GM23338 (cell line): ENCODE data around the gene TULP4. TPM values are rescaled to one million over a fixed set of nuclear protein-coding genes. Genes with fewer than 3 reads are reported as not detected.
"Not testable (repeated sequence)": the region's sequence is repeated elsewhere in the genome, so short reads cannot be mapped to it uniquely, and the experiment has no call there.

Experiments
- ATAC-seq: fragments of 200-7000 bp; cut with Tn5 transposase; 3 replicates; pipeline ENCODE4 v1.9.1; 2020
- DNase-seq: peaks from one replicate; pipeline ENCODE4 v3.0.0-alpha.2; 2015; ENCODE audit warnings: low spot score
- H2AFZ ChIP-seq: fragments of 200-600 bp; sonication (generic); 2 replicates; pipeline ENCODE4 v1.8.0; 2016; ENCODE audit warnings: antibody characterized with exemption, mild to moderate bottlenecking, moderate library complexity
- H3F3A ChIP-seq: fragments of 200-600 bp; sonication (generic); replicated peaks from 2 replicates; pipeline ENCODE4 v1.8.0; 2017; ENCODE audit warnings: antibody characterized with exemption, mixed run types, low read depth
- H3K27ac ChIP-seq: fragments of 200-600 bp; sonication (generic); 2 replicates; pipeline ENCODE4 v1.6.1; 2016; ENCODE audit warnings: low read depth
- H3K27me3 ChIP-seq: fragments of 200-600 bp; sonication (generic); 2 replicates; pipeline ENCODE4 v1.8.0; 2016; ENCODE audit warnings: mild to moderate bottlenecking, mixed run types, moderate library complexity; ENCODE audit not compliant: insufficient read depth
- H3K36me3 ChIP-seq: fragments of 200-600 bp; sonication (generic); 2 replicates; pipeline ENCODE4 v1.8.0; 2016; ENCODE audit warnings: mild to moderate bottlenecking; ENCODE audit not compliant: insufficient read depth
- H3K4me1 ChIP-seq: fragments of 200-600 bp; sonication (generic); 2 replicates; pipeline ENCODE4 v1.8.0; 2016; ENCODE audit warnings: mild to moderate bottlenecking, moderate library complexity; ENCODE audit not compliant: insufficient read depth
- H3K4me2 ChIP-seq: fragments of 200-600 bp; sonication (generic); 2 replicates; pipeline ENCODE4 v1.7.1; 2017; ENCODE audit warnings: mixed run types
- H3K4me3 ChIP-seq: fragments of 200-600 bp; sonication (generic); 2 replicates; pipeline ENCODE4 v1.6.1; 2016; ENCODE audit warnings: mixed run types
- H3K79me2 ChIP-seq: fragments of 200-600 bp; sonication (generic); replicated peaks from 2 replicates; pipeline ENCODE4 v1.8.0; 2017; ENCODE audit warnings: mild to moderate bottlenecking; ENCODE audit not compliant: insufficient read depth
- H3K9me2 ChIP-seq: fragments of 200-600 bp; sonication (generic); 2 replicates; pipeline ENCODE4 v1.8.0; 2017; ENCODE audit not compliant: insufficient read depth
- H4K20me1 ChIP-seq: fragments of 200-600 bp; sonication (generic); replicated peaks from 2 replicates; pipeline ENCODE4 v1.8.0; 2017; ENCODE audit warnings: mild to moderate bottlenecking; ENCODE audit not compliant: insufficient read depth
- H3K27ac Mint-ChIP-seq: 2 replicates; pipeline ENCODE4 v1.8.0; 2020; ENCODE audit warnings: inconsistent platforms, mild to moderate bottlenecking, moderate library complexity, mixed read lengths
- H3K27me3 Mint-ChIP-seq: 3 replicates; pipeline ENCODE4 v1.8.0; 2022; ENCODE audit warnings: low read depth, mild to moderate bottlenecking, moderate library complexity, mixed read lengths, inconsistent platforms; ENCODE audit not compliant: insufficient read depth, poor library complexity
- H3K36me3 Mint-ChIP-seq: 3 replicates; pipeline ENCODE4 v1.8.0; 2021; ENCODE audit warnings: low read depth, mild to moderate bottlenecking, inconsistent platforms, moderate library complexity, mixed read lengths
- H3K4me1 Mint-ChIP-seq: 3 replicates; pipeline ENCODE4 v1.8.0; 2020; ENCODE audit warnings: mild to moderate bottlenecking, inconsistent platforms, mixed read lengths
- H3K4me3 Mint-ChIP-seq: 3 replicates; pipeline ENCODE4 v1.8.0; 2021; ENCODE audit warnings: moderate library complexity, mild to moderate bottlenecking, inconsistent platforms, mixed read lengths
- H3K9me3 Mint-ChIP-seq: 3 replicates; pipeline ENCODE4 v1.8.0; 2020; ENCODE audit warnings: moderate library complexity, mild to moderate bottlenecking, inconsistent platforms, mixed read lengths
- CREB1 ChIP-seq: fragments of 250-450 bp; sonication (Bioruptor Pico); IDR thresholded peaks from 2 replicates; pipeline ENCODE4 v1.5.0; 2020; ENCODE audit warnings: low read depth, mild to moderate bottlenecking, moderate library complexity
- CTCF ChIP-seq, 2 experiments: fragments of 200-600 bp in 1 of 2; sonication (generic) in 1 of 2; conservative IDR thresholded peaks; 2 replicates each; pipeline versions ENCODE4 v1.5.1 to v1.6.1; 2016 to 2017; ENCODE audit warnings: antibody characterized with exemption in 2 of 2, low read depth in 2 of 2, mild to moderate bottlenecking in 2 of 2, moderate library complexity in 1 of 2
- NANOG ChIP-seq: IDR thresholded peaks from 2 replicates; pipeline ENCODE4 v1.6.1; 2016; ENCODE audit warnings: antibody characterized with exemption, borderline replicate concordance
- POLR2AphosphoS5 ChIP-seq: IDR thresholded peaks from 2 replicates; pipeline ENCODE4 v1.6.1; 2016; ENCODE audit warnings: antibody characterized with exemption, low read depth
- REST ChIP-seq: IDR thresholded peaks from one replicate; pipeline ENCODE4 v1.6.1; 2018; ENCODE audit warnings: antibody characterized with exemption; ENCODE audit not compliant: unreplicated experiment
- polyA plus RNA-seq: library from polyadenylated mRNA; unstranded; fragments of >200 nt; fragmentation: Nextera tagmentation; extraction: Ambion mirVana; gene quantifications from 2 replicates; pipeline ENCODE4 v1.2.1, GENCODE V29; 2016
- total RNA-seq: library from RNA; depleted of rRNA; stranded (reverse); fragments of >200 nt; shearing (Covaris generic); gene quantifications from 2 replicates; pipeline ENCODE4 v1.2.3, GENCODE V29; 2014

TULP4 gene
- total and polyA plus RNA-seq, 2 experiments from 2014 or later = 31.2 to 50.2 TPM

GRCh38 chr6:158467923-158468322 is 155.7 kb downstream of the TULP4 start:
- H3K9me3 Mint-ChIP-seq = peaks cover 32% of the 10 kb centered on the region
- no peak overlapping the region for H3K4me3 Mint-ChIP-seq
- Histone ChIP-seq H3K4me1 (peaks cover 37% of the 10 kb centered on the region), H3K27me3 (peaks cover 77% of the 10 kb centered on the region), H3F3A (no peaks in the 10 kb centered on the region; the same call in 1 of the 2 replicates), H3K79me2 (no peaks in the 10 kb centered on the region), H2AFZ (no peak overlapping the region), H3K4me2 (no peak overlapping the region), H4K20me1 (peaks cover 14% of the 10 kb centered on the region; the same call in 1 of the 2 replicates), H3K36me3 (no peaks in the 10 kb centered on the region), H3K4me3 (no peak overlapping the region), H3K9me2 (no peaks in the 10 kb centered on the region), H3K27ac (no peak overlapping the region)
- H3K27me3 Mint-ChIP-seq = peaks cover 67% of the 10 kb centered on the region
- DNase-seq (peak; percentile 73), ATAC-seq (peak; percentile 47)
- no peak overlapping the region for H3K27ac Mint-ChIP-seq
- TF ChIP-seq CREB1 (0 out of 2 replicates have a peak, but pooled peaks have one; percentile 10), CTCF (conservative IDR thresholded peaks at IDR 0.05; ENCODE audit: low read depth in 2 of 2) (no peak), NANOG (peak; percentile 99), POLR2AphosphoS5 (peak; percentile 45; the same call in 1 of the 2 replicates)
- H3K36me3 Mint-ChIP-seq = peaks cover 45% of the 10 kb centered on the region
- H3K4me1 Mint-ChIP-seq = peaks cover 63% of the 10 kb centered on the region

- H3K4me1 ChIP-seq = peaks cover 35% of the 10 kb centered on the region
- Mint-ChIP-seq H3K9me3 (peaks cover 32% of the 10 kb centered on the region), H3K4me1 (peaks cover 58% of the 10 kb centered on the region), H3K27me3 (peaks cover 64% of the 10 kb centered on the region), H3K27ac (no peak overlapping the region), H3K4me3 (no peak overlapping the region), H3K36me3 (peaks cover 40% of the 10 kb centered on the region)
- ATAC-seq = no peak
- peak; percentile 32 for DNase-seq
- peaks cover 79% of the 10 kb centered on the region for H3K27me3 ChIP-seq
- H3K9me2 ChIP-seq = no peaks in the 10 kb centered on the region
- no peak overlapping the region for H2AFZ ChIP-seq
- no peak overlapping the region for H3K4me2 ChIP-seq
- peak; percentile 27 to 50; a peak in 3 of 4 replicates for TF ChIP-seq CTCF (conservative IDR thresholded peaks at IDR 0.05; ENCODE audit: low read depth in 2 of 2)
- no peak for TF ChIP-seq POLR2AphosphoS5
- no peak for TF ChIP-seq REST
- H3K4me3 ChIP-seq = no peak overlapping the region
- H3K79me2 ChIP-seq = no peaks in the 10 kb centered on the region
- H3F3A ChIP-seq = no peaks in the 10 kb centered on the region; the same call in 1 of the 2 replicates
- H3K36me3 ChIP-seq = no peaks in the 10 kb centered on the region
- no peak overlapping the region for H3K27ac ChIP-seq
- H4K20me1 ChIP-seq = peaks cover 14% of the 10 kb centered on the region; the same call in 1 of the 2 replicates
Measured at GRCh38 chr6:158468666-158469065, 156.4 kb downstream of the TULP4 start.

- not testable (repeated sequence) for DNase-seq, H3F3A ChIP-seq, H3K9me2 ChIP-seq, ATAC-seq, H3K4me3 ChIP-seq, H3K27ac ChIP-seq, H3K4me3 Mint-ChIP-seq, H3K27ac Mint-ChIP-seq, H3K4me2 ChIP-seq, H2AFZ ChIP-seq, H3K36me3 ChIP-seq, H3K79me2 ChIP-seq
- Mint-ChIP-seq H3K36me3 (peaks cover 40% of the 10 kb centered on the region), H3K27me3 (peaks cover 62% of the 10 kb centered on the region), H3K4me1 (peaks cover 45% of the 10 kb centered on the region), H3K9me3 (peaks cover 32% of the 10 kb centered on the region)
- Histone ChIP-seq H4K20me1 (peaks cover 14% of the 10 kb centered on the region; the same call in 1 of the 2 replicates), H3K4me1 (peaks cover 31% of the 10 kb centered on the region), H3K27me3 (peaks cover 79% of the 10 kb centered on the region)
Measured at GRCh38 chr6:158470023-158470422, 157.8 kb downstream of the TULP4 start.
